ENCODE data around the gene CAPN8.

The CAPN8 gene

DNA sequence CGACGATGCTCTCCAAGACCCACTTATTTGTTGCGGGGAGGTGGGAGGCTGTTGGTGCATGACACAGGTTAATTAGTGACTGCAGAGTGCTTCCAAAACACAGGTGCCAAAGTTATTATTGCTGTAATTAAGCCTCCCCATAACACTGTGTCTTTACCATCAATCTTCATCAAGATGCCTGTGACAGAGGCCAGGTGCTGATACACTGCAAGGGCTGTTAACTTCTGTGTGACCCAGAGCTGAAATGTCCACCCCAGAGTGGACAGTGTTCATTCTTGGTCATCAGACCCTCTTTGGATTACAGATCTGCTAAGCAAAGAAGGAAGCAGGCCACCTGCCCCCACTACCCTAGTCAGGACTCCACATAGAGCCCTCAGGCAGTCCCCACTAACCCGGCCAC lies 55.5 kb downstream of the CAPN8 start:
- DNase-seq, result peak; percentile 13

DNA sequence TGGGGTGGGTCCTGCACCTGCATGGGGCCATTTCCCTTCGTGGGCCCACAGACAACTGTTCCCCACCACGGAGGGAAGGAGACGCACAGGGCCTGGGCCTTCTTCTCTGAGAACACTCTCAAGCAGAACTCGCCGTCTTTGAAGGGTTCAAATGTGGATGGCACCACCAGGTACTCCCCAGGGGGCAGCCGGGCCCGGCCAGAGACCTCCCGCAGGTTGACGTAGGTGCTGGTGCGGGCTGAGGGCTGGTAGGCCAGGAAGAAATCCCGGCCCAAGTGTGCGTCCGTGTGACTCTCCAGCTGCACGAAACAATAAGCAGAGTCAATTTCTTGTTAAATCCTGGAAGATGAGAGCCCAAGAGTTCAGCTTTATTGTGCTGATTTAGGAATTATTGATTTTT lies 56.4 kb downstream of the CAPN8 start:
- DNase-seq, result no peak

DNA sequence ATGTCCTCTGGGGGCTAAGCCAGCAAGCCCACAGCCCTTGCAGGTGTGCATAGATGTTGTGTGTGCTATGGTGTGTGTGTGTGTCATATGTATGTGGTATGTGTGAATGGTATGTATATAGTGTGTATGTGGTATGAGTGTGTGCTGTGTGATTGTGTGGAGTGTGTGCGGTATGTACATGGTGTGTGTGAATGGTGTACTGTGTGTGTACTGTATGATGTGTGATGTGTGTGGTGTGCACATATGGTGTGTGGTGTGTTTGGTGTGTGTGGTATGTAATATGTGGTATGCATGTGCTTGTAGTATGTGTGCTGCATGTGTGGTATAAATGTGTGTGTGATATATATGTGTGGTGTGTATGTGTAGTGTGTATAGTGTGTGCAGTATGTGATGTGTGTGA lies 107.0 kb downstream of the CAPN8 start:
- no peak for DNase-seq

DNA sequence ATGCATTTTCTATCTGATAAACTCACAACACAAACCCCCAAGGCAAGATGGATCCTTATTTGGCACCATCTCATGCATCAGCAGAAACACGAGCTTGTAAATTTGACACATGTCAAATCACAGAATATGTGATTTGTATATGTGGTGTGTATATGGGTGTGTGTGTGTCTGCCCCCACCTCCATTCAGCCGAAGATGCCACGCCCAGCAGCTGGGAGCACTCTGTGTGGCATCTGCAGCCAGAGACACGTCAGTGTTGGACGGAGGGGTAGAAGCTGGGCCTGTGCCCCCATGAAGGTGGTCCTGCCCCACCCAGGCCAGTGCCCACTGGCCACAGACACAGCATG lies 108.4 kb downstream of the CAPN8 start:
- DNase-seq, result no peak

DNA sequence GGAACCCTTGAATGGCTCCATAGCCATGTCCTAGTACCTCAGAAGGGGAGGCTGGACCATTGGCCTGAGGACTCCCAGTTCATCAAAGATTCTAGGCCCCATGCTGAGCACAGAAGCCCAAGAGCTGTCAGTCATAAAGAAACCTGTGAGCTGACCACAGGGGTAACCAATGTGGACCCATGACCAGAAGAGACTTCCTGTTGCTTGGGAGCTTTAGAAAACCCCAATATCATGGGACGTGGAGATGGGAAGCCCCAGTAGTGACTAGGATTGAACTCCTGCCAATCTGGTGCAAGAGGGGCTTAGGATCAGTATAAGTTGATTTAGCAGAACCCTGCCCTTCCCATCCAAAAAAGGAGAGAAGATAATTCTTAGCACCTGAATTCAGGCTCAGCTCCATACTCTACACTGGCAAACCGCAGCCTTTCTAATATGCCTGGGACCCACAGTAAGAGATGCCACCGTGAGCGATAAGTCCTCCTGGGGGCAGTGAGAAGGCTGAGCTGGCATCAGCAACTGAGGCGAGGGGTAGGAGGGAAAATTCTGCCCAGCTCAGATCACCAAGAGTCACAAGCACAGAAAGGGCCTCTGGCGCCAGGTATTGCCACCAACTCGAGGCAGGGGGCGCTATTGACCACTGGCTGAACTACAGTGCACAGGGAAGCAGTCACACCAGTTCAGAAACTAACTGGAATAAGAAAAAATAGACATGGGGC lies 108.9 kb downstream of the CAPN8 start:
- DNase-seq, result peak; percentile 55

DNA sequence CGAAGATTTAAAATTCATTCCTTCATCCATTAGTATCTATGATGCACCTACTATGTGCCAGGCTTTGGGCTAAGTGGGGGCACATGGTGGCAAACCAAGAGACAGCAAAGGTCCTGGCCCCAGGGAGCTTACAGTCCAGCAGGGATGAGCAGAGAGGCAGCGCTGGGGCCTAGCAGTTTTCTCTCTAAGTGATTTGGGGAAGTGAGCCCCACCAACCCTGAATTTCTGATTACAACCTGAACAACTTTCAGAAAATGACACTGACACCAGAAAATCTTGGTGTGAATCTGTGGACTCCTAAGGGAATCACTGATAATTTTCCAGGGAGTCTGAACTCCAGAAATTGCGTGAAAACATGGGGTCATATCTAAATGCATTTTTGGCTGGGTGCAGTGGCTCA lies 111.5 kb downstream of the CAPN8 start:
- DNase-seq, result no peak

DNA sequence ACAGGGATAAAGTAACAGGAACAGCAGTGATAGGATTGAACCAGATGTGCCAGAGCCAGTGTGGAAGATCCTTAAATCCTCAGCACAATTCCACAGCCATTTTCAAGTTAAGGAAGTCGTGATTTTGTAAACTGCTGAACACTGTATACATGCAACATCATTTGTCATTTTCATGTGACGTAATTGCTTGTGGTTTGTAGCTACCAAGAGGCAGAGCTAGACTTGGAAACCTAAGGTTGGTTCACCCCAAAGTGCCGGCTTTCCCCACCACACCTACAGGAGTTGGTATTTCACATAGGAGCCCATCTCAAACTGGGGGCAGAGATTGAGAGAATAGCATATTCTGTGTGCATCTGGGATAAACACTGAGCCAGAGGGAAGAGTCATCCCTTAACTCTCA lies 113.9 kb downstream of the CAPN8 start:
- DNase-seq, result no peak

DNA sequence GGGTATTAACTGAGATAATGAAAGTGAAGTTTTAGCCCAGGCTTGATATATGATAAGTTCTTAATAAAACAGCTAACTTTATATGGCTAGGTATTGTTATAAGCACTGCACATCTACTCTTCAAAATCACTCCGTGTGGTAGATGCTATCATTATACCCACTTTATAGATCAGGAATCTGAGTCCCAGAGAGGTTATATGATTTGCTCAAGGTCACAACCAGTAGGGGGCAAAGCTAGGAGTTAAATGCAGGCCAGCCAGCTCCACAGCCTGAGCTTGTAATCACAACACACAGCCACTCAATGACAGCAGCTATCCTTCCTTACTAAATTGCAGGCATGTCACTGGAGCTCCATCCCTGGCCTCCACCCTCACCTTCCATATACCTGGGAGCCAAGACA lies 115.8 kb downstream of the CAPN8 start:
- no peak for DNase-seq

DNA sequence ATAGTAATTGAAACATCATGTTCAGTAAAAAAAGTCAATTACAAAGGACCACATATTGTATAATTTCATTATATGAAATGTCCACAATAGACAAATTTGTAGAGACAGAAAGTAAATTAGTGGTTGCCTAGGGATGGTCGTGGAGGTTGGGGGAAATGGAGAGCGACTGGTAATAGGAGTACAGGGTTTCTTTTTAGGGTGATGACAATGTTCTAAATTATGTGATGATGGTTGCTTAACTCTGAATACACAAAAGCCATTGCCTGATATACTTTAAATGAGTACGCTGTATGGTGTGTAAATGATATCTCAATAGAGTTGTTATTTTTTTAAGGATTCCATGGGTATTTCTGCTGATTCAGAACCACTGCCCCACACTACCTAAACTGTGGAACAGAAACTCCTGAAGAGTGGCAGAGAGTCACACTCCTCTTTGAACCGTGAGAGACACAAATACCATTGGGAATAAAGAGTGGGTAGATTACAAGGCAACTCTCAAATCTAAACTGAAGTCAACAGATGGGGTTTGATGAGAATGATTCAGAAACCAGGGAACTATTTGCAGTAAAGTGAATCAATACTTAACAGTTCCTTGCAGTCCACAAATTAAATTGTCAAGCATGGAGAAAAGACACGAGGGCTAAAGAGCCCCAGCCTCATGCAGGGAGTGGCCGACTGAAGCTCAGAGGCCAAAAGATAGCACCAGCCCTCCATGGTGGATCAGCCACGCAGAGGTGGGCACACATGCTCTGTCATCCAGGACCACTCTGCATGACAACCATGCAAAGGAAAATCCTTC lies 118.0 kb downstream of the CAPN8 start:
- DNase-seq, result no peak

DNA sequence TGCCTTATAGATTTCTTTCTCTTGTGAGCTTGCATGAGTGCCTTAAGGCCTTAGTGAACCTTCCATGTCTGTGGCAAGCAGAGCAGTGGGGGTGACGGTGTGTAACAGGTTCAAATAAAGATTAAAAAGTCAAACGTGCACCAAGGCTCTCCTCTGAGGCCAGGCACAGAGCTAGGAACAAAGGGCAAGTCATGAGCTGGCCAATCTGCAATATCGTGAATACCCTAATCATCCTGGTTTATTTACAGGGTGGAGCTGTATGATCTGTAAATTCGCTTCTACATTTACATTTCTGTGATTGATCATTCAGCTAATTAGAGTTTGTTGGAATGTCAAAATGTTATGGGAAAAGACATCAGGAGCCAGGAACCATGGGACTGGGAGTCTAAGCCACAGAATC lies 120.2 kb downstream of the CAPN8 start:
- DNase-seq, result no peak

DNA sequence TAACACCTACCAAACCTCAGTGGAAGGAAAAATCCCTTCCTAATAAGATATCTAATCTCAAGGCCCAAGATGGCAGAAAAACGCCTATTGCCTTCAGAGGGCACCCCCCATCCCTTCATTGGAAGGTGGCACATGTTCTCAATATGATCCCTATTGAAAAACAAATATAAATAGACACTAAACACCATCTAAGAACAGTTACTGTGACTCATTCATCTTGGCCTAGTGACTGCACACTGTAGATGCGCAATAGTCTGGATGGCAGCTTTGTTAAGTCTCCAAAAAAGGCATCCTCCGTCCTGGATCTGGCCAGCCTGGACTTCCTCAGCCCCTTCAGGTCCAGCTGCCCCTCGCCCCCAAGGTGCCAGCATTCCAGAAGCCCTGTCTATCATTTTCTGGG lies 121.9 kb downstream of the CAPN8 start:
- DNase-seq, result no peak

DNA sequence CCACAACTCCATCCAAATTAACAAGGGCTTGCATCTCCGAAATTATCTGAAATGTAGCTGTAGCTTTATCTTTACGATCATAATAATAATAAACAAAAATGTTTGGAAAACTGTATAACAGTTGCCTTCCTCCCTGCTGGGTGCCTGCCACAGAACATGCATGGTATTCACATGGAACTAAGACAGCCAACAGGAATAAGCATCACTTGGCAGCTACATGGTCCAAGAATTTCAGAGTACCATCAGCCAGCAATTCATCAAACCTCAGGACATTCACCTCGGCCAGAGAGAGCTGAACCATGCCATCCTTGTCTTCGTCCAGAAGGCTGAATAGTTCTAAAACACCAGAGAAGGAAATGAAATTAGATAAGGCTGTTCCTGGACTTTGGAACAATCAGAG lies 122.7 kb downstream of the CAPN8 start:
- DNase-seq, result no peak

DNA sequence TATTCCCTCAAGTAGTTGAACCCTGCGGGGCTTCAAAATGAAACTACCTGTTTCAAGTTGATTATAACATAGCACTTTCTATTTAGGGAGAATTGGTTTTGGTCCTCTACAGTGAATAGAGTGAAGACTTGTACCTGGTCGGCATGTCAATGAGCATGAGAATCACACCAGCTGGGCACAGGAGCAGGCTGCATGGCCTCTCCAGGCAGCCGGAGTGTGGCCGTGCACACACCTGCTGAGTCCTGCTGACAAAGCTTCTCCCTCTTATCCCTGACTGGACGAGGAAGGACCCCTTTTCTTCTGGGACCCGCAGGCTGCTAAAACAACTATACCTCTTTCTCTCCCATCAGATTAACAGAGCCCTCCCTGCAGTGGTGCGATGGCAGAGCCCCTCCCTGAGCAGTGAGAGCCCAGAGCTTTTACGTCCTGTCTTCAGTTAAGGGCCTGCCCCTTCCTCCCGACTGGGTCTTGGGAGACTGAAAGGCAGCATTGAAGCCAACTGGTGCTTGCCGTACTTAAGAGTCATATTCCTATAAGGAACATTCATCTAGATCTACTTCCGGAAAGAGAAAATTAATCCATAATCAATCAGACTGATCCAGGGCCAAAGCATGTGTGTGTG lies 124.9 kb downstream of the CAPN8 start:
- DNase-seq, result no peak

DNA sequence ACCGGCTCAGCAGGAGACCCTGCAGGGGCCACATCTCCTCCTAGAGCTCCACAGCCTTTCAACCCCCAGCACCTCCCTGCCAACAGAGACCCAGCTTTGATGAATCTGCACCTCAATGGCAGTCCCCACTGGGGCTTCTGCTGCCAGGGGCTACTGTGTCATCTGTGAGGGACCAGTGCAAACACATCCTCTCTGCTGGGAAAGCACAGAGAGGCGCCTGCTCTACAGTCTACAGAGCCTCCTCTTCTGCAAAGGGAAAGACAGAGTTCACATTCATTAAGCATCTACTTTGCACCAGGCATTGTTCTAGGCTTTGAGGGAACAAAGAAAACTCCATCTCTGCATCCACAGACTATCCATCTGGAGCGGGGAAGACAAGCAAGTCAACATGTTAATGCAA lies 125.8 kb downstream of the CAPN8 start:
- no peak for DNase-seq

DNA sequence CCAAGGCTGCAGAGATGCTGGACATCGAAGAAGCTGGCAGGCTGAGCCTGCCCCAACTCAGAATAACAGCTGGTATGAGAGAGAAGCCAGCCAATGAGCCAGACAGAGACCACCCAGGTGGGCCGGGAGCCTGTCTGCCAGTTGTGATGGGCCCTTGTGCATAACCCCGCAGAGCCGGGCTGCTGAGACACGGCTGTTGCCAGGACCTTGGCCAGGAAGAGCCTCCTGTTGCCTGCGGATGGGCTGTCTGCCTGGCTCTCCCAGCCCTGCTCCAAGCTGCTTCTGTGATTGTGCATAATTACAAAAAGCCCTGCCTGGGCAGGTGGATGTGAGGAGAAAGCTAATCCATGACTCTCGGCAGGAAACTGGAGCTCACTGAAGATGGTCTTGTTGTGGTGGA lies 126.5 kb downstream of the CAPN8 start:
- no peak for DNase-seq

DNA sequence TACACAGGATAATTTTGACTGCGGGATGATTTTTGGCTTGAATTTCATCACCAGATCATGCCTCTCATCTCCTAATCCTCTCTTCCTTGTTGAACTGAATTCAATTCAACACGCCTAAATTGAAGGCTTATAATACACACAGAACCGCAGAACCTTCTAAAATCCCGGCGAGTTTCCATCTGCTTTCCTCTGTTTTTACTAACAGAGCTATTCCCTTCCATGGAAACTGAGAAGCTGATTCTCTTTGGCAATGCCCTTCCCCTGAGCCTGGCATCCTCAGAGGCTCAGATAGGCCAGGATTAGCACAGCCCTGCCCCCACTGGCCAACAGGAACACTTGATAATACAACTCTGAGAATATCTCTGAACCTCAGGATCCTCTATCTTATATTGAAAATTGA lies 130.2 kb downstream of the CAPN8 start:
- no peak for DNase-seq

DNA sequence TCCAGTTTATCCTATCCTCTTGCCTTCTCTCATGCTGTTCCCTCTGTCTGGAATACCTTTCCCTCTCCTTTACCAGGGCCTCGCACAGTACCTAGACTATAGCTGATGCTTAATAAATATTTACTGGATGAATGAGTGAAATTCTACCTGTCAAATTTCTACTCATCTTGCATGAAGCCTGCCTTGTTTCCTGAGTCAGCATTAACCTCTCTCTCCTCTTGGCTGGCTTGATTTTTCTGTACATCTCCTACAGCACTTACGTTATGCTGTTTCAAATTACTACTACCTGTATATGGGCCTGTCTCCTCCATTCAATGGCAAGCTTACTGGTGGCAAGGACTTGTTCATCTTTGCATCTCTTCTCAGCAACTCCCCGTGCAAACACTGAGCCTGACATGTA lies 130.8 kb downstream of the CAPN8 start:
- DNase-seq, result no peak

DNA sequence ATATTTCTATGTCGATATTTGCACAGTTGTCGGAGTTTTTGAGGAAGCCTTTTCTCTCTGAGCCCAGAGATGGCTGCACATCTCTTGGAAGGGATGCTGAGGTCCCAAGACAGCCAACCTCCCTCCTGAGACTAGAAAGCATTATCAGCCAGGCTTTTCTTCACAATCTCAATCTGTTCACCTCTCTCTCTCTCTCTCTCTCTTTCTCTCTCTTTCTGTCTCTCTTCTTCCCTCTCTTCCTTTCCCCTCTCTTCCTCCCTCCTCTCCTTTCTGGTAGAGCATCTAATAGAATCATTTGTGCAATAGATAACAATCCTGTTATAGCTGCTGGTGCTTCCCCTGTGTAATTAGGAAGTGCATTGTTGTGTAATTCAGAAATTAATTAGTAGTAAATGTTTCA lies 131.8 kb downstream of the CAPN8 start:
- no peak for DNase-seq

DNA sequence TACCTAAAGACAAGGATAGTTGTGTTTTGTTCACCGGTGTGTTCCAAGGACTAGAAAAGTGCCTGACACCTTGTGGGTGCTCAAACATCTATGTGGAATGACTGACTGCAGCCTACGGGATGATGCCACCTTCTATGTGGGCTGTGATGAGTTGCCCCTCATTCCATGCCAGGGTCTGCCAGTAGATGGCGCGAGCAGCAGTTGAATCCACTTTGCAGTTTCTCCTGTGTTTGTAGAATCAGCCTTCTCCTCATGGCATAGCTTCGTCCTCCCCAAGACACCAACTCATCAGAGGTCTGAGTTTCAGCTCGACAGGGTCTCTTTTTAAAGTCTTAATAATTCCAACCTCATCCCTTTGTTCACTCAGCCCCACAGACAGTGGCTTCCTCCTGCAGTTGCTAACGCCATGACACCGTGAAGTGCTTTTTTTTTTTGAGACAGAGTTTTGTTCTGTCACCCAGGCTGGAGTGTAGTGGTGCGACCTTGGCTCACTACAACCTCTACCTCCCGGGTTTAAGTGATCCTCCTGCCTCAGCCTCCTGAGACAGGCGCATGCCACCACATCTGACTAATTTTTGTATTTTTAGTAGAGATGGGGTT lies 133.7 kb downstream of the CAPN8 start:
- DNase-seq, result peak; percentile 74

DNA sequence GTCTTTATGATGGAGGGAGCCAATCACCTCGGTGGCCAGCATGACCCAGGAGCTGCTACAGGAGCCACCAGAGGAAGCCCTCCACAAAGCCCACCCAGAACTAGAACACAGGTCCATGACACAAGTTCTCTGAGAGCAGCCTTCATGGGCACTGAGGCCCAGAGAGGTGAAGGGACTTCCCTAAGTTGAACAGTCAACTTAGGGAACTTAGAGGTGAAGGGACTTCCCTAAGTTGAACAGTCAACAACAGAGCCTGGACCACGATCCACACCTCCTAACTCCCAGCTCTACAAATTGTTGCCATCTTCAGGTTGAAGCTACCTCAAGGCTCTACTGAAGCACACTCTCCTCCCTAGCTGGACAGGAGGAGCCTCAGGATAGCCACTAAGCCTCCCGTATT lies 139.5 kb downstream of the CAPN8 start:
- no peak for DNase-seq

DNA sequence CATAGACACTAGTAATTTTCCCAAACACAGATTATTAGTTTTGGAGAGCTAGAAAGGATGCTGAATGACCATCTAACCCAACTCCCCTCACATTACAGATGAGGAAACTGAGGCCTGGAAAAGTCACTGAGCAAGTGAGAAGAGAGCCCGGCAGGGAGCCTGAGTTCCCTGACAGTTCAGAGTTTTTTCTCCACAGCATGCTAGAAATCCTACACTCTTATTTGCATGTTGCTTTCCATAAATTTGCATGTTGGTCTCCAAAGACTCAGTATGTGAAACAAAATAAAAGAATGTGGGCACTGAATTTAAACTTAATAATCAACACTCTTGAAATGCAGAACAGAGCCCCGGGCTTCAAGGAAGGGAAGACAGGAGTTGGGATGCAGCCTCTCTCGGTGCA lies 140.0 kb downstream of the CAPN8 start:
- DNase-seq, result no peak

DNA sequence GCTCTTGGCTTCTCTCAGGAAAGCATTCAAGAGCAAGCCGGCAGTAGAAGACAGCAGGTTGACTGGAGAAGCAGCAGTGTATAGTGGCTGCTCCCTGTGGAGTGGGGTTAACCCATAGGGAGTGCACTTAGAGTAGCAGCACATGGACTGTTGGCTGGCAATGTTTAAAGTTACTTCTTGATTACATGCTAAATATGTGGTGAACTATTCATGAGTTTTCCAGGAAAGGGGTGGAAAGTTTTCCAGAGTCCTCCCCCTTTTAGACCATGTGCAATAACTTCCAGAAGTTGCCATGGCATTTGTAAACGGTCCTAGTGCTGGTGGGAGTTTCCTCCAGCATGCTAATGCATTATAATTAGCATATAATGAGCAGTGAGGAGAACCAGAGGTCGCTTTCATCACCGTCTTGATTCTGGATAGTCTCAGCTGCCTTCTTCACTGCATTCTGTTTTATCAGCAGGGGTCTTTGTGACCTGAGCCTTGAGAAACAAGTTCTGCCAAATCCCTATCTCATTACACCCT lies 140.5 kb downstream of the CAPN8 start:
- DNase-seq, result no peak

DNA sequence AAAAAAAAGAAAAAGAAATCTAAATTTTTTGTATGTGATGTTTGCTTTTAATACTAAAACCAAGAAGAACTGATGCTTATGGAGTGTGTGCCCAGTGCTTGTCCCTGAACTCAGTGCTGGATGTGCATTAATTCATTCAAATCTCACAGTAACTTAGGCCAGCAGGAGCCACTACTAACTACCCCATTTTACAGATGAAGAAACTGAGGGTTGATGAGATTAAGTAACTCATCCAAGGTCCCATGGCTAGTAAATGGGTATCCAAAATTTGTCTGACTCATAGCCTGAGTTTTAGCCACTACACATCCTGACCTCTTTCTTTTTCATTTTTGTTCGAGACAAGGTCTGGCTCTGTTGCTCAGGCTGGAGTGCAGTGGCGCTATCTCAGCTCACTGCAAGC lies 144.4 kb downstream of the CAPN8 start:
- no peak for DNase-seq

DNA sequence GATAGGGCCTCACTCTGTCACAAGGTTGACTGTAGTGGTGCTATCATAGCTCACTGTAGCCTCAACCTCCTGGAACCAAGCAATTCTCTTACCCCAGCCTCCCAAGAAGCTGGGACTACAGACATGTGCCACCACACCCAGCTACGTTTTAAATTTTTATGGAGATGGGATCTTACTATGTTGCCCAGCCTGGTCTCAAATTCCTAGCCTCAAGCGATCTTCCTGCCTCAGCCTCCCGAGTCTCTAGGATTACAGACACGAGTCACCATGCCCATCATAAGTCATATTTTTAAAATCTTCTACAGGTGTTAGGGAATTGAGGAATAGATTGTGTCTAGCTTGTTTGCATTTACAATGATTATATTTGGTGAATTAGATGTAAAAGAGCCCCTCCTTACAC lies 145.3 kb downstream of the CAPN8 start:
- no peak for DNase-seq

All from NCI-H510A treated with DMSO at 0.1 percent for 48 hours (cell line).